Measurements from ENCODE around the gene OSBP.

- TF ChIP-seq, protein P1, sequence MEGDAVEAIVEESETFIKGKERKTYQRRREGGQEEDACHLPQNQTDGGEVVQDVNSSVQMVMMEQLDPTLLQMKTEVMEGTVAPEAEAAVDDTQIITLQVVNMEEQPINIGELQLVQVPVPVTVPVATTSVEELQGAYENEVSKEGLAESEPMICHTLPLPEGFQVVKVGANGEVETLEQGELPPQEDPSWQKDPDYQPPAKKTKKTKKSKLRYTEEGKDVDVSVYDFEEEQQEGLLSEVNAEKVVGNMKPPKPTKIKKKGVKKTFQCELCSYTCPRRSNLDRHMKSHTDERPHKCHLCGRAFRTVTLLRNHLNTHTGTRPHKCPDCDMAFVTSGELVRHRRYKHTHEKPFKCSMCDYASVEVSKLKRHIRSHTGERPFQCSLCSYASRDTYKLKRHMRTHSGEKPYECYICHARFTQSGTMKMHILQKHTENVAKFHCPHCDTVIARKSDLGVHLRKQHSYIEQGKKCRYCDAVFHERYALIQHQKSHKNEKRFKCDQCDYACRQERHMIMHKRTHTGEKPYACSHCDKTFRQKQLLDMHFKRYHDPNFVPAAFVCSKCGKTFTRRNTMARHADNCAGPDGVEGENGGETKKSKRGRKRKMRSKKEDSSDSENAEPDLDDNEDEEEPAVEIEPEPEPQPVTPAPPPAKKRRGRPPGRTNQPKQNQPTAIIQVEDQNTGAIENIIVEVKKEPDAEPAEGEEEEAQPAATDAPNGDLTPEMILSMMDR (IDR thresholded peaks at IDR 0.05; ENCODE audit: low read depth, low read length, missing input control), result no peak
- TF ChIP-seq SP1 (IDR thresholded peaks at IDR 0.05) (no peak), ATF3 (IDR thresholded peaks at IDR 0.05) (no peak), TAF1 (conservative IDR thresholded peaks at IDR 0.05) (no peak)
Observed at GRCh38 chr11:59607703-59608454, 7.7 kb downstream of the OSBP start.
